ENCODE measurements around the gene SLMAP. TPM values are rescaled to one million over a fixed set of nuclear protein-coding genes. Genes with fewer than 3 reads are reported as not detected.

The SLMAP gene
- polyA plus RNA-seq, 1 of the 3 experiments (the other 2 are of a cell fraction): 10.5 TPM

GRCh38 chr3:57832900-57833313 is 76.8 kb downstream of the SLMAP start:
- H3K9me3 ChIP-seq: no peaks in the 10 kb centered on the region
- TF ChIP-seq MAX (IDR thresholded peaks at IDR 0.05; ENCODE audit: low read depth): no peak
- TF ChIP-seq USF1 (IDR thresholded peaks at IDR 0.05; ENCODE audit: borderline replicate concordance, low read depth): no peak
- TF ChIP-seq NRF1 (IDR thresholded peaks at IDR 0.05; ENCODE audit: low read depth, low read length): no peak
- no peak for TF ChIP-seq RCOR1 (IDR thresholded peaks at IDR 0.05; ENCODE audit: low read length)
- TF ChIP-seq RAD21 (IDR thresholded peaks at IDR 0.05; ENCODE audit: low read length): no peak
- H4K20me1 ChIP-seq (ENCODE audit: insufficient read depth): no peaks in the 10 kb centered on the region
- WGBS (ENCODE audit: low lambda C conversion rate): 100% methylated on average over 1 of the region's 1 CpG
- CTCF ChIA-PET: no interaction called here
- no peaks in the 10 kb centered on the region for H3K9me2 ChIP-seq
- H3K4me2 ChIP-seq: no peak overlapping the region
- H3K27me3 ChIP-seq (ENCODE audit: insufficient read depth): no peaks in the 10 kb centered on the region
- H3K9ac ChIP-seq: no peak overlapping the region
- POLR2A ChIA-PET: no interaction called here
- no peak overlapping the region for H3K4me3 ChIP-seq (ENCODE audit: low read depth in 2 of 2, low read length in 1 of 2)
- H3F3A ChIP-seq (replicated peaks; ENCODE audit: insufficient read depth): peaks cover 8% of the 10 kb centered on the region
- H3K27ac ChIP-seq (ENCODE audit: low read depth in 2 of 2, low read length in 1 of 2): no peak overlapping the region
- H3K4me1 ChIP-seq (ENCODE audit: control insufficient read depth in 1 of 2, insufficient read depth in 2 of 2, low read depth in 1 of 2, low read length in 1 of 2): 0 out of 4 replicates have a peak, but pooled peaks cover 0 to 3% of the 10 kb centered on the region in 2 experiments
- peaks cover 4 to 8% of the 10 kb centered on the region in 2 experiments for H3K36me3 ChIP-seq (replicated peaks in 1 of 2; ENCODE audit: control insufficient read depth in 1 of 2, insufficient read depth in 2 of 2, low read length in 1 of 2)
- peaks cover 22% of the 10 kb centered on the region for H3K79me2 ChIP-seq (ENCODE audit: insufficient read depth)
- H2AFZ ChIP-seq (ENCODE audit: low read depth): no peak overlapping the region
- DNase-seq: no peak

GRCh38 chr3:57833763-57834162 is 77.7 kb downstream of the SLMAP start:
- TF ChIP-seq USF2 (IDR thresholded peaks at IDR 0.05; ENCODE audit: borderline replicate concordance, low read depth, low read length) (no peak), MEF2A (IDR thresholded peaks at IDR 0.05; ENCODE audit: borderline replicate concordance, low read depth) (no peak), RAD21 (IDR thresholded peaks at IDR 0.05; ENCODE audit: low read length) (no peak), SIN3A (IDR thresholded peaks at IDR 0.05; ENCODE audit: borderline replicate concordance, low read depth, low read length) (no peak), POLR2AphosphoS5 (IDR thresholded peaks at IDR 0.05; ENCODE audit: low read depth, low read length) (no peak), REST (IDR thresholded peaks at IDR 0.05; ENCODE audit: low read depth, low read length) (no peak), ZBTB33 (IDR thresholded peaks at IDR 0.05; ENCODE audit: borderline replicate concordance, low read depth) (no peak), GABPA (IDR thresholded peaks at IDR 0.05; ENCODE audit: low read depth) (no peak)
- no peak overlapping the region for H3K4me2 ChIP-seq
- H3K27me3 ChIP-seq (ENCODE audit: insufficient read depth): no peaks in the 10 kb centered on the region
- peaks cover 4 to 8% of the 10 kb centered on the region in 2 experiments for H3K36me3 ChIP-seq (replicated peaks in 1 of 2; ENCODE audit: control insufficient read depth in 1 of 2, insufficient read depth in 2 of 2, low read length in 1 of 2)
- 97% methylated on average over 1 of the region's 1 CpG for WGBS (ENCODE audit: low lambda C conversion rate)
- no peaks in the 10 kb centered on the region for H3K9me2 ChIP-seq
- H3K27ac ChIP-seq (ENCODE audit: low read depth in 2 of 2, low read length in 1 of 2): no peak overlapping the region
- CTCF ChIA-PET: no interaction called here
- 0 out of 4 replicates have a peak, but pooled peaks cover 0 to 3% of the 10 kb centered on the region in 2 experiments for H3K4me1 ChIP-seq (ENCODE audit: control insufficient read depth in 1 of 2, insufficient read depth in 2 of 2, low read depth in 1 of 2, low read length in 1 of 2)
- no peaks in the 10 kb centered on the region for H3K9me3 ChIP-seq
- no peak for DNase-seq
- POLR2A ChIA-PET: no interaction called here
- H3K4me3 ChIP-seq (ENCODE audit: low read depth in 2 of 2, low read length in 1 of 2): no peak overlapping the region
- no peak overlapping the region for H3K9ac ChIP-seq
- H3F3A ChIP-seq (replicated peaks; ENCODE audit: insufficient read depth): peaks cover 8% of the 10 kb centered on the region
- no peaks in the 10 kb centered on the region for H4K20me1 ChIP-seq (ENCODE audit: insufficient read depth)
- peaks cover 13% of the 10 kb centered on the region for H3K79me2 ChIP-seq (ENCODE audit: insufficient read depth)
- H2AFZ ChIP-seq (ENCODE audit: low read depth): no peak overlapping the region

Data from SK-N-SH (cell line).